Calu3 (cell line): ENCODE data around the gene CNOT2. TPM values are rescaled to one million over a fixed set of nuclear protein-coding genes. Genes with fewer than 3 reads are reported as not detected.

ENCODE experiments used
- BruUV-seq: library from RNA; stranded (reverse); fragments of 400-500 nt; replicated peaks from 2 replicates; lab custom pipeline; 2021; lab: Mats Ljungman, UMichigan
- CTCF ChIA-PET: fragments of 300-600 bp; sonication (Branson Sonifier 250); formaldehyde crosslinking; loops from one replicate; lab custom pipeline; 2022; ENCODE audit warnings: antibody characterized with exemption; lab: Charles Lee
- DNase-seq: peaks from one replicate; pipeline ENCODE4 v3.0.0; 2022
- H3K27ac Mint-ChIP-seq: one replicate; pipeline ENCODE4 v1.8.0; 2022; ENCODE audit warnings: mixed read lengths; ENCODE audit not compliant: unreplicated experiment
- H3K27me3 Mint-ChIP-seq: one replicate; pipeline ENCODE4 v1.8.0; 2022; ENCODE audit warnings: mixed read lengths; ENCODE audit not compliant: unreplicated experiment
- H3K36me3 Mint-ChIP-seq: one replicate; pipeline ENCODE4 v1.8.0; 2022; ENCODE audit warnings: mild to moderate bottlenecking, moderate library complexity, mixed read lengths; ENCODE audit not compliant: insufficient read depth, unreplicated experiment
- H3K4me1 Mint-ChIP-seq: one replicate; pipeline ENCODE4 v1.8.0; 2022; ENCODE audit warnings: mild to moderate bottlenecking, low read depth, mixed read lengths; ENCODE audit not compliant: unreplicated experiment
- H3K4me3 Mint-ChIP-seq: one replicate; pipeline ENCODE4 v1.8.0; 2022; ENCODE audit warnings: mild to moderate bottlenecking, low read depth, moderate library complexity, mixed read lengths; ENCODE audit not compliant: unreplicated experiment
- H3K9me3 Mint-ChIP-seq: one replicate; pipeline ENCODE4 v1.8.0; 2022; ENCODE audit warnings: low read depth, mixed read lengths; ENCODE audit not compliant: unreplicated experiment
- CTCF ChIP-seq: fragments of 200-600 bp; IDR thresholded peaks from one replicate; pipeline ENCODE4 v1.8.0; 2022; ENCODE audit warnings: antibody characterized with exemption; ENCODE audit not compliant: unreplicated experiment
- intact Hi-C: fragments of 100-400 bp; cut with micrococcal nuclease; formaldehyde crosslinking; loops from one replicate; pipeline ENCODE4 v1.10.0; 2022; ENCODE audit not compliant: unreplicated experiment
- total RNA-seq: library from RNA; stranded (reverse); gene quantifications from 2 replicates; pipeline ENCODE4 v1.2.3, GENCODE V29; 2022

CNOT2 gene
- total RNA-seq, 1 experiment from 2014 or later, result 126 TPM

GRCh38 chr12:70329728-70330127 lies 86.5 kb downstream of the CNOT2 start:
- CTCF ChIA-PET, result no interaction called here
- DNase-seq, result no peak
- peaks cover 2% of the 10 kb centered on the region for H3K9me3 Mint-ChIP-seq
- H3K27me3 Mint-ChIP-seq, result no peaks in the 10 kb centered on the region
- intact Hi-C loops, result no loop called here
- H3K4me3 Mint-ChIP-seq, result no peak overlapping the region
- no peak for TF ChIP-seq CTCF
- H3K27ac Mint-ChIP-seq, result no peak overlapping the region
- BruUV-seq, result no TSS peak
- H3K36me3 Mint-ChIP-seq, result peaks cover 6% of the 10 kb centered on the region
- H3K4me1 Mint-ChIP-seq, result peaks cover 26% of the 10 kb centered on the region

- Mint-ChIP-seq H3K36me3 (peaks cover 9% of the 10 kb centered on the region), H3K27me3 (no peaks in the 10 kb centered on the region), H3K9me3 (peaks cover 2% of the 10 kb centered on the region), H3K4me1 (peaks cover 22% of the 10 kb centered on the region), H3K4me3 (no peak overlapping the region), H3K27ac (no peak overlapping the region)
- CTCF ChIA-PET, result no interaction called here
- intact Hi-C loops, result no loop called here
- no peak for DNase-seq
- TF ChIP-seq CTCF, result no peak
- BruUV-seq, result no TSS peak
Measured at GRCh38 chr12:70330158-70330557, 86.9 kb downstream of the CNOT2 start.

GRCh38 chr12:70332236-70332635 lies 89.0 kb downstream of the CNOT2 start:
- H3K27ac Mint-ChIP-seq, result peak overlapping the region; percentile 58
- H3K4me3 Mint-ChIP-seq, result no peak overlapping the region
- H3K9me3 Mint-ChIP-seq, result no peaks in the 10 kb centered on the region
- CTCF ChIA-PET, result no interaction called here
- H3K36me3 Mint-ChIP-seq, result peaks cover 7% of the 10 kb centered on the region
- no TSS peak for BruUV-seq
- intact Hi-C loops, result no loop called here
- H3K4me1 Mint-ChIP-seq, result peaks cover 13% of the 10 kb centered on the region
- no peak for TF ChIP-seq CTCF
- no peaks in the 10 kb centered on the region for H3K27me3 Mint-ChIP-seq
- no peak for DNase-seq

- peaks cover 12% of the 10 kb centered on the region for H3K4me1 Mint-ChIP-seq
- H3K27ac Mint-ChIP-seq, result no peak overlapping the region
- no peak for TF ChIP-seq CTCF
- CTCF ChIA-PET, result no interaction called here
- H3K9me3 Mint-ChIP-seq, result no peaks in the 10 kb centered on the region
- no peak overlapping the region for H3K4me3 Mint-ChIP-seq
- H3K36me3 Mint-ChIP-seq, result peaks cover 17% of the 10 kb centered on the region
- intact Hi-C loops, result no loop called here
- no peak for DNase-seq
- BruUV-seq, result no TSS peak
- H3K27me3 Mint-ChIP-seq, result no peaks in the 10 kb centered on the region
Measured at GRCh38 chr12:70334742-70335141, 91.5 kb downstream of the CNOT2 start.

- TF ChIP-seq CTCF, result no peak
- intact Hi-C loops, result no loop called here
- H3K27ac Mint-ChIP-seq, result no peak overlapping the region
- H3K9me3 Mint-ChIP-seq, result no peaks in the 10 kb centered on the region
- BruUV-seq, result no TSS peak
- CTCF ChIA-PET, result no interaction called here
- H3K27me3 Mint-ChIP-seq, result no peaks in the 10 kb centered on the region
- no peaks in the 10 kb centered on the region for H3K4me1 Mint-ChIP-seq
- peaks cover 36% of the 10 kb centered on the region for H3K36me3 Mint-ChIP-seq
- no peak for DNase-seq
- no peak overlapping the region for H3K4me3 Mint-ChIP-seq
Measured at GRCh38 chr12:70338531-70338930, 95.3 kb downstream of the CNOT2 start.
